Measurements from ENCODE around the gene GSK3B.

GSK3B gene

GRCh38 chr3:119939077-119939476 lies 155.2 kb downstream of the GSK3B start:
- Histone ChIP-seq H3K9ac (ENCODE audit: low read length) (no peak overlapping the region), H3K27me3 (ENCODE audit: control insufficient read depth, insufficient read depth, low read length) (no peaks in the 10 kb centered on the region), H3K4me1 (ENCODE audit: control insufficient read depth, insufficient read depth, low read length) (no peaks in the 10 kb centered on the region), H3K36me3 (ENCODE audit: control insufficient read depth, insufficient read depth, low read length) (no peaks in the 10 kb centered on the region), H3K27ac (ENCODE audit: low read depth, low read length) (no peak overlapping the region), H3K4me3 (ENCODE audit: low read depth, low read length) (no peak overlapping the region), H3K9me3 (ENCODE audit: control insufficient read depth, insufficient read depth, low read depth, low read length) (no peaks in the 10 kb centered on the region)

GRCh38 chr3:119937229-119937628 lies 157.0 kb downstream of the GSK3B start:
- H3K36me3 ChIP-seq (ENCODE audit: control insufficient read depth, insufficient read depth, low read length): no peaks in the 10 kb centered on the region
- H3K4me3 ChIP-seq (ENCODE audit: low read depth, low read length): no peak overlapping the region
- no peaks in the 10 kb centered on the region for H3K9me3 ChIP-seq (ENCODE audit: control insufficient read depth, insufficient read depth, low read depth, low read length)
- H3K9ac ChIP-seq (ENCODE audit: low read length): no peak overlapping the region
- H3K4me1 ChIP-seq (ENCODE audit: control insufficient read depth, insufficient read depth, low read length): no peaks in the 10 kb centered on the region
- no peak overlapping the region for H3K27ac ChIP-seq (ENCODE audit: low read depth, low read length)
- no peaks in the 10 kb centered on the region for H3K27me3 ChIP-seq (ENCODE audit: control insufficient read depth, insufficient read depth, low read length)

DNA sequence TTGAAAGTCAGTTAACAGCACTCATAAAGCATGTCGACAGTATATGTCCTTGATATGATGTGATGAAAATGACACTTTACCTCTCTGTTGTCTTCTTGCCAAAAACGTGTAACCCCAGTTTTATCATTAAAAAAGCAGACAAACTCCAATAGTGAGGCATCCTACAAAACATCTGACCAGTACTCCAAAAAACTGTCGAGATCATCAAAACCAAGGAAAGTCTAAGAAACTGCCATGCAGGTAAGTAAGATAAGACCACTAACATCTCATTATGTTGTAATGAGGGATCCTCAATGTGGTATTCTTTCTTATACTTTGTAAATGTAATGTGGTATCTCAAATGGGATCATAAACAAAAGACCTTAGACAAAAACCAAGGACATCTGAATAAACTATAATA lies 160.0 kb downstream of the GSK3B start:
- Histone ChIP-seq H3K27me3 (ENCODE audit: control insufficient read depth, insufficient read depth, low read length) (no peaks in the 10 kb centered on the region), H3K4me3 (ENCODE audit: low read depth, low read length) (no peak overlapping the region), H3K9me3 (ENCODE audit: control insufficient read depth, insufficient read depth, low read depth, low read length) (no peaks in the 10 kb centered on the region), H3K4me1 (ENCODE audit: control insufficient read depth, insufficient read depth, low read length) (no peaks in the 10 kb centered on the region), H3K36me3 (ENCODE audit: control insufficient read depth, insufficient read depth, low read length) (no peaks in the 10 kb centered on the region), H3K9ac (ENCODE audit: low read length) (no peak overlapping the region), H3K27ac (ENCODE audit: low read depth, low read length) (no peak overlapping the region)

- no peaks in the 10 kb centered on the region for H3K27me3 ChIP-seq (ENCODE audit: control insufficient read depth, insufficient read depth, low read length)
- H3K9ac ChIP-seq (ENCODE audit: low read length): no peak overlapping the region
- no peak overlapping the region for H3K4me3 ChIP-seq (ENCODE audit: low read depth, low read length)
- no peak overlapping the region for H3K27ac ChIP-seq (ENCODE audit: low read depth, low read length)
- H3K9me3 ChIP-seq (ENCODE audit: control insufficient read depth, insufficient read depth, low read depth, low read length): no peaks in the 10 kb centered on the region
- H3K36me3 ChIP-seq (ENCODE audit: control insufficient read depth, insufficient read depth, low read length): no peaks in the 10 kb centered on the region
- no peaks in the 10 kb centered on the region for H3K4me1 ChIP-seq (ENCODE audit: control insufficient read depth, insufficient read depth, low read length)
These were observed 161.0 kb downstream of the GSK3B start for GRCh38 chr3:119933207-119933606.

DNA sequence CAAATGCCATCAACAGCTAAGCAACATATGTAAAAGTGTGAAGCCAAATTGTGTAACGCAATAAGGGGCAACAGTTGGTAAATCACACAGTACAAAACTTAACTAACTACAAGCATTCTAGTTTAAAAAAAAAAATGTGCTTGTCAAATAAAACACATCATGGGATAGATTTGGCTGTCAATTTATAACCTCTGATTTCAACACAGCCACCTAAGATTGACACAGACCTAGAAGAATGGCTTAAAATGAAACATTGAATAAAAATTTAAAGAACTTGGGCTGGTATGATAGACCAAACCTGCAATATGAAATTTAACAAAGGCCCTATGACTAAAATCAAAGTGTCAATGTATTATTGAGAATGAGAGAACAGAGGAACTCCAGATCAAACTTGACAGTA lies 164.0 kb downstream of the GSK3B start:
- Histone ChIP-seq H3K9ac (ENCODE audit: low read length) (no peak overlapping the region), H3K4me1 (ENCODE audit: control insufficient read depth, insufficient read depth, low read length) (no peaks in the 10 kb centered on the region), H3K4me3 (ENCODE audit: low read depth, low read length) (no peak overlapping the region), H3K9me3 (ENCODE audit: control insufficient read depth, insufficient read depth, low read depth, low read length) (no peaks in the 10 kb centered on the region), H3K27ac (ENCODE audit: low read depth, low read length) (no peak overlapping the region), H3K27me3 (ENCODE audit: control insufficient read depth, insufficient read depth, low read length) (no peaks in the 10 kb centered on the region), H3K36me3 (ENCODE audit: control insufficient read depth, insufficient read depth, low read length) (no peaks in the 10 kb centered on the region)

DNA sequence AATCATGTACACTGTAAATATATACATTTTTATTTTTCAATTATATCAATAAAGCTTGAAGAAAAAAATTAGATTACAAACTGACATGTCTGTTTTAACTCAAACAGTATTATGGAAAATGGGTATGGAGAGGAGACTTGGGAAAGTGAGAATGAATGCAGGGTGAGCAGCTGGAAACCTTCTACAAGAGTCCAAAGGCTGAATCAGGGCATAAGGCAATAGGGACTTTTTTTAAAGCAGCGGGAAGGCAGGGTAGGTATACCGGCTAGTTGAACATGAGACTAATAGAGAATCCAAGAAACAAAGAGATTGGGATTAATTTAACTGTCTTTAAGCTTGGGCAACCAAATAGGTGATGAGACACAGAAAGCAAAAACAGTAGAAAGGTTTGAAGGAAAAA lies 167.1 kb downstream of the GSK3B start:
- H3K36me3 ChIP-seq (ENCODE audit: control insufficient read depth, insufficient read depth, low read length): no peaks in the 10 kb centered on the region; the same call in 1 of the 2 replicates
- no peak overlapping the region for H3K27ac ChIP-seq (ENCODE audit: low read depth, low read length)
- no peaks in the 10 kb centered on the region for H3K4me1 ChIP-seq (ENCODE audit: control insufficient read depth, insufficient read depth, low read length)
- no peak overlapping the region for H3K4me3 ChIP-seq (ENCODE audit: low read depth, low read length)
- no peaks in the 10 kb centered on the region for H3K9me3 ChIP-seq (ENCODE audit: control insufficient read depth, insufficient read depth, low read depth, low read length)
- no peak overlapping the region for H3K9ac ChIP-seq (ENCODE audit: low read length)
- no peaks in the 10 kb centered on the region for H3K27me3 ChIP-seq (ENCODE audit: control insufficient read depth, insufficient read depth, low read length)

GRCh38 chr3:119924111-119925094 lies 169.8 kb downstream of the GSK3B start:
- Histone ChIP-seq H3K36me3 (ENCODE audit: control insufficient read depth, insufficient read depth, low read length) (peaks cover 7% of the 10 kb centered on the region), H3K9me3 (ENCODE audit: control insufficient read depth, insufficient read depth, low read depth, low read length) (peaks cover 4% of the 10 kb centered on the region; the same call in 1 of the 2 replicates), H3K27me3 (ENCODE audit: control insufficient read depth, insufficient read depth, low read length) (no peaks in the 10 kb centered on the region), H3K27ac (ENCODE audit: low read depth, low read length) (no peak overlapping the region), H3K4me1 (ENCODE audit: control insufficient read depth, insufficient read depth, low read length) (no peaks in the 10 kb centered on the region), H3K9ac (ENCODE audit: low read length) (no peak overlapping the region), H3K4me3 (ENCODE audit: low read depth, low read length) (no peak overlapping the region)

DNA sequence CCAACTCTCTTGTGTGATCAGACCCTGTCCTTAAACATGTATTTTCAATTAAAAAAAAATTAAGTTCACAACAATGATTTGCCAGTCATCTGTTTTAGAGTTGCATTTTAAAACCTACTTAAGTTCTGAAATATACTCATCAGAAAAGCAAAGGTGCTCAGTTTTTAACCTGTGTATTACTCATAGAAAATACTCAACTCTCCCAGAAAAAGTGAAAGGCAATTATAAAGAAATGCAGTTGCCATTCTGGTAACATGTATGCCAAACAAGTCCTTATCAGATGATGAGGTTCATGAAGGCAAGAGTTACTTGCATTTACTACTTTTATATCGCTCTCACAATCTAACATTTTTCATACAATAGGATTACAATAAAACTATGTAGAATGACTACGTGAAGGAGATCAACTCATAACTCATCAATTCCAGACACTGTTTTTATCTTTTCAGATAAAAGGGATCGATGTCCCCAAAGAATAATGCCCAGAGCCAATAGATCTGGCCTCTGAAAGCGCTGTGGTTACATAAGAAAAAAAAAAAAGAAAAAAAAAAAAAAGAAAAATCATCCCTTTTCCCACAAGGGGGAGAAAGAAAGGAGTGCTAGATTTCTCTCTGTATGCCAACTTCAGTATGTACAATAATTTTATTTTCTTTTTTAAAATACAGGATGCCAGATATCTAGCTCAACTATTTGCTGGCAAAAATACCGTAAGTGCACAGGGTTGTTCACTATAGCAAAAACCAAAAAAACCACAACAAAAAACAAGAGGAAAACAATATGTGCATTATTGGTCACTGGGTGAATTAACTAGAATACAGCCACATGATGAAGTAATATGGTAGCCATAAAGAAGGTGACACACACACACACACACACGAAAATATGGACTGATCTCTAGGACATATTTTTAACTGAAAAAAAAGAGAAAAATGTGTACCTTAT lies 175.0 kb downstream of the GSK3B start:
- no peak overlapping the region for H3K4me3 ChIP-seq (ENCODE audit: low read depth, low read length)
- H3K4me1 ChIP-seq (ENCODE audit: control insufficient read depth, insufficient read depth, low read length): 0 out of 2 replicates have a peak, but pooled peaks cover under 1% of the 10 kb centered on the region
- H3K27ac ChIP-seq (ENCODE audit: low read depth, low read length): no peak overlapping the region
- H3K27me3 ChIP-seq (ENCODE audit: control insufficient read depth, insufficient read depth, low read length): no peaks in the 10 kb centered on the region
- no peak overlapping the region for H3K9ac ChIP-seq (ENCODE audit: low read length)
- H3K9me3 ChIP-seq (ENCODE audit: control insufficient read depth, insufficient read depth, low read depth, low read length): peaks cover 4% of the 10 kb centered on the region; the same call in 1 of the 2 replicates
- H3K36me3 ChIP-seq (ENCODE audit: control insufficient read depth, insufficient read depth, low read length): peaks cover 7% of the 10 kb centered on the region

DNA sequence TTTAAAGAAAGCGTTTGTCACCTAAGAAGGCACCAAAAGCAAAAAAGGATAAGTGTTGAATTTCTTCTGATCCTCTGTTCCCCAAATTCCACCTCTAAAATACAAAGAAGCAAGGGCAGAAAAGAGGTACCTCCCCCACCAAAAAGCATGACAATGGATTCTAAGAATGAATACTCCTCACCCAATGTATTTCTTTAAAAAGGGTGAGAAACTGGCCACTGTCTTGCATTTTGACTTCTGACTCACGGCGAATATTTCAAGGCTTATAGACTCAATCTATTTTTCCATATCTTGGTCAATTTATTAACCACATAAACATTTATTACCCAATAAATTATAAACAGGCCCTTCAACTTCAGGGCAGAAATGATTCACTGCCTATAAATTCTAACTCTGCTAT lies 181.2 kb downstream of the GSK3B start:
- Histone ChIP-seq H3K27ac (ENCODE audit: low read depth, low read length) (peak overlapping the region; percentile 29; the same call in 1 of the 2 replicates), H3K27me3 (ENCODE audit: control insufficient read depth, insufficient read depth, low read length) (no peaks in the 10 kb centered on the region), H3K36me3 (ENCODE audit: control insufficient read depth, insufficient read depth, low read length) (peaks cover 13% of the 10 kb centered on the region), H3K9ac (ENCODE audit: low read length) (no peak overlapping the region), H3K9me3 (ENCODE audit: control insufficient read depth, insufficient read depth, low read depth, low read length) (no peaks in the 10 kb centered on the region), H3K4me1 (ENCODE audit: control insufficient read depth, insufficient read depth, low read length) (peaks cover 18% of the 10 kb centered on the region), H3K4me3 (ENCODE audit: low read depth, low read length) (peak overlapping the region; percentile 30; the same call in 1 of the 2 replicates)

GRCh38 chr3:119912220-119912619 lies 182.0 kb downstream of the GSK3B start:
- H3K27ac ChIP-seq (ENCODE audit: low read depth, low read length): no peak overlapping the region
- no peak overlapping the region for H3K4me3 ChIP-seq (ENCODE audit: low read depth, low read length)
- no peaks in the 10 kb centered on the region for H3K9me3 ChIP-seq (ENCODE audit: control insufficient read depth, insufficient read depth, low read depth, low read length)
- H3K27me3 ChIP-seq (ENCODE audit: control insufficient read depth, insufficient read depth, low read length): no peaks in the 10 kb centered on the region
- H3K9ac ChIP-seq (ENCODE audit: low read length): no peak overlapping the region
- H3K4me1 ChIP-seq (ENCODE audit: control insufficient read depth, insufficient read depth, low read length): peaks cover 18% of the 10 kb centered on the region
- H3K36me3 ChIP-seq (ENCODE audit: control insufficient read depth, insufficient read depth, low read length): peaks cover 13% of the 10 kb centered on the region

All from HUES6 (cell line).